ENCODE results near the gene TEX54. TPM values are rescaled to one million over a fixed set of nuclear protein-coding genes. Genes with fewer than 3 reads are reported as not detected.
A peak's percentile ranks its signal among the peaks of the same experiment; 100 is the strongest.
"Not testable (repeated sequence)": the region's sequence is repeated elsewhere in the genome, so short reads cannot be mapped to it uniquely, and the experiment has no call there.

Gene TEX54
- total RNA-seq, 1 donor from 2014 or later: not detected

DNA sequence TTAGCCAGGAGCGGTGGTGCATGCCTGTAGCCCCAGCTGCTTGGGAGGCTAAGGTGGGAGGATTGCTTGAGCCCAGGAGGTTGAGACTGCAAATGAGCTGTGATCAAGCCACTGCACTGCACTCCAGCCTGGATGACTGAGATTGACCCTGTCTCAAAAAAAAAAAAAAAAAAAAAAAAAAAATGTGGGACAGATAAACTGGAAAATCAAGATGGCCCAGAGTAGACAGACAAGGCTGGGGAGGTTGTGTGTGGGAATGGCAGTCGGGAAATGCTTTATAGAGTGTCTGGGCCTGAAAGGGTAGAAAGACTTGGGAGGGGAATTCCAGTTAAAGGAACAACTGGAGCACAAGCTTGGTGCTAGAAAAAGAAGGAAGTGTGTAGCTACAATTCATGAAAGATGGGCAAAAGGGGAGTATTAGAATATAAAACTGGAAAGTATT lies 24.9 kb upstream of the TEX54 start:
- intact Hi-C loops (cut with DNase I): loop anchor here (2.0 to 5.0 kb wide), 2 partner anchors 23 to 130 kb away; partner anchors contain the start of genes HNRNPUL2, SLC3A2 and TTC9C
- no peak for DNase-seq (ENCODE audit: low spot score)

DNA sequence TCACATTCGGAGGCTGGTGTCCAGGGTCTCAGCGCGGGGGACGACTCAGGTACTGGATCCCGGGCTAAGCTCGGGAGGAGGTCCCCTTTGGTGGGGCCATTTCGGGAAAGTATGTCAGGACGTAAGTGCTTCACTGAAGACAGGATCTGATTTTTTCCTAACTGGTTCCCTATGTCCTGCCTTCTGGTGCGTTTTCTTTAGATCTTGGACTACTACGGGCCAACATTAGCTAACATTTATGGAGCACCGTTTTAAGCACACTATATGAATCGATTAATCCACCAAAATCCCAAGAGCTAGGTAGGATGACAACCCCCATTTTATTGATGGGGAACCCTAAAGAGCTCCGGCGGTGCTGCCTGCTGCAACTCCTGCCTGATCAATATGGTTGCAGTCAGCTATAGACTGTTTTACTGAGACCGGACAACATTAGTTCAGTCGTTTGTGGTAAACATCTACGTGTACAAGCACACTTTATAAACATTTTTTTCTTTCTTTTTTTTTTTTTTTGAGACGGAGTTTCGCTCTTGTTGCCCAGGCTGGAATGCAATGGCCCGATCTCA lies 23.8 kb upstream of the TEX54 start:
- intact Hi-C loops (cut with DNase I): loop anchor here (2.0 to 5.0 kb wide), 2 partner anchors 24 to 129 kb away; partner anchors contain the start of genes HNRNPUL2, SLC3A2 and TTC9C

DNA sequence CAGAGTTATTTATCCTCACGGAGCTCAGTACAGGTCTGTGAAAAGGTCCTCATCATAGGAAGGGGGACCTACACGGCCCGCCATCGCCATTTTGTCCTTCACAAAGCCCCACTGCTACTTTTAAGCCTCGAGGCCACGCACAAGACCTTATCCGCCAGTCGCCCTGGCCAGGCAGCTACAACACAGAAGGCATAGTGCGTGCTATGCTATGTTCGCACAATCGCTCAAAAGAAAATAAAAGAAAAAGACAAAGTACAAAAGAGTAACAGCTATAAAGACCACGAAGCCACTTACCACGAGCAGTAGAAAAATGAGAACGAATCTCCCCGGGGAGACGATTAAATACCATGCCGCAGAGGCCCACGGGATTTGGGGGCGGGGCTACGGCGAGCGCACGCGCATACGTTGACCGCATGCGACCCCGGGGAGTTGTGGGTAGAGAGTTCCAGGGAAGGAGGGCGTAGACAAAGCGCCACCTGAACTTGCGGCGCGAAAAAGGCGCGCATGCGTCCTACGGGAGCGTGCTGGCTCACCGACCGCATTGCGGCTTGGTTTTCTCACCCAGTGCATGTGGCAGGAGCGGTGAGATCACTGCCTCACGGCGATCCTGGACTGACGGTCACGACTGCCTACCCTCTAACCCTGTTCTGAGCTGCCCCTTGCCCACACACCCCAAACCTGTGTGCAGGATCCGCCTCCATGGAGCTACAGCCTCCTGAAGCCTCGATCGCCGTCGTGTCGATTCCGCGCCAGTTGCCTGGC lies 23.1 kb upstream of the TEX54 start:
- intact Hi-C loops (cut with DNase I): loop anchor here (2.0 to 5.0 kb wide), 2 partner anchors 25 to 128 kb away; partner anchors contain the start of genes HNRNPUL2, SLC3A2 and TTC9C
- peak; percentile 98 for DNase-seq (ENCODE audit: low spot score)

More for the DNA sequence above, 23.8 kb upstream of the TEX54 start:
- no peak for DNase-seq (ENCODE audit: low spot score)

DNA sequence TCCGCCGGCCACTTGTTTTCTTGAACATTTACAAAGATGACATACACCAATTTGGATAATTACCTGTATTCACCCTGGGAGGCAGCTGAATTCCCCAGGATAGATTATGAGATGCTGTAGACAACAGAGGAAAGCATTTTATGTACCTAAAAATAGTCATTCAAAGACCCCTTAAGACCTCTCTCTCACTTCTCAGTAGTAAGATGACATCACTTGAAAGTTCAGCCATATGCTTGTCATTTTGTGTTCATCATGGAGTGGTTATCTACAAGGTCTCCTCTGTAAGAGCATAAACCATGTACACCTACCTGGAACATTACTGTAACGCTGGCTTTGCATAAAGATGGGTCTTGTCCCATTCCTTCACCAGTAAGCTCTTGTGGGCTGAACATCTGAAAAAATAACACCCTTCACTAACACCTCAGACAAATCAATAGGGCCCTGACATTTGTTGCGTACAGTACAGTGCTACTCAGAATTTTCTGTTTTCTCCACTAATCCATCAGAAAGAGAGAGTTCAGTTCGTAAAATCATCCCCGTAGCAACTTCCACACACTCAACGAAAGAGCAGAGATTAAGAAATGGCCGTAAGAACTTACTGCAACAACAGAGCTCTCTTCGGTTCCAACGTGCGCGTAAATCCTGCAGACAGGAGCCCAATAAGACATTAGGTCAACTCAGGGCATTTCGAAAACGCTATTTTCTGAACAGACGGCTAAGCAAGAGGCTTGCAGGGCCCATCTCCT lies 22.4 kb upstream of the TEX54 start:
- intact Hi-C loops (cut with DNase I): loop anchor here (1.0 to 5.0 kb wide), 2 partner anchors 13 to 128 kb away; partner anchors contain the start of genes HNRNPUL2 and TTC9C
- DNase-seq (ENCODE audit: low spot score): no peak

DNA sequence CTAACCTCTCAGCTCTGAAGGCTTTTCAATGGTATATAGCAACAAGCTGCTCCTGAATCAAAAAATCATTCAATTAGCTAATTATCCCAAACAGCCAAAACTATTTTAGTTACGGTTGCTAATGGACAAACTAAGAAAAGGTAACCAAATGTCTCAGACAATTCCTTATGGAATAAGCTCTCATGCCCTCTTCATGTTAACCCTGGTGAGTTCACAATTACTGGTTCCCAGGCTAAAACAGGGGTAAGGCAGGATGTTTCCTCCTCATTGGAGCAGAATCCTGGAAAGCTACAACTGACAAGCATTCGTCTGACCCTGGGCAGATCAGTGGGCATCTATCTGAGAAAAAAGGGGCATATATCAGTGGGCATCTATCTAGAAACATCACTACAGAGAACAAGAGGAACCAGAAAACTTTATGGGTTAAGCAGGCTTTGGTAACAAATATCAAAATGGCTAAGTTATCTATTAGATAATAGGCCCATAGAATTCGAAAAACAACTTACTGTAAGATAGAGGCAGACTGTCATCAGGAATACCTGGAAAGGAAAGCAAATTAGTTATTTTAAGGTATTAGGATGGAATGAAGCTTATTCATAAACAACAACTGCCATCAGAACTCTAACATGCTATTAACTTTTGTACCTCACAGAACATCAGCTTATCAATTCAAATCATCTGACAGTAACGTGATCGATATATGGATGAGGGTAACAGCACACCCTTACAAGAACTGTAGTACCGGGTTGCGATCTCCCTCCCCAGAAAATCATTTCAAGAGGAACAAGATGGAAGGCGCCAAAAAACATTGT lies 21.6 kb upstream of the TEX54 start:
- no peak for DNase-seq (ENCODE audit: low spot score)
- intact Hi-C loops (cut with DNase I): loop anchor here (1.0 kb wide), 1 partner anchor 12 kb away; no protein-coding TSS in a partner anchor

DNA sequence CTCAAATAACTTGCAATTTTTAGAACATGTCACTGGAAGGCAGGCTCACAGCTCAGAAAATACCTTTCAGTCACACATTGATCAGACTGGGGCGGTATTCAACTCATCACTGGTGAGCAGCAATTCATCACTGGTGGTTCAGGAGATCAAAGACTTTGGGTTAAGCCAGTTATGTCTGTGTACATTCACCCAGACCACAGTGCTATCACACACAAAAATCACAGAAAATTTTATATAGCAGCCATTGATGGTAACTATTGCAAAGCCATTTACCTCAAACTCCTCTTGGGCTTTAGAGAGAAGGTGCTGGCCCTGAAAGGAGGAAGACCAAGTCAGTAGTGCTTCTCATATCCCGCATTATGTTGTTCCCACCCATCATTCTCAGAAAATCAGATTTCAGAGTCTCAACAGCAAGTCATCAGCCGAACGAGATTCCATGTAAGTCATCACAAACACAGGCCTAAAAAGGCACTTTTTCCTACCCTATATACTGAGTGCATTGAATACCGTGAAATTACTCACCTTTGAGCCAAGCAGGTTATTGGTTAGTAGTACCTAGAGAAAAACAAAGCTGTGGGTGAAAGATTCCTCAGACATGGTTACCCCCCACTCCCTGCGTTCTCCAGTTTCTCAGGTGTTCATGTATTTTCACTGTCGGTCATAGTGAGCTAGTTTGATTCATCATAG lies 20.8 kb upstream of the TEX54 start:
- DNase-seq (ENCODE audit: low spot score): no peak
- intact Hi-C loops (cut with DNase I): no loop called here

DNA sequence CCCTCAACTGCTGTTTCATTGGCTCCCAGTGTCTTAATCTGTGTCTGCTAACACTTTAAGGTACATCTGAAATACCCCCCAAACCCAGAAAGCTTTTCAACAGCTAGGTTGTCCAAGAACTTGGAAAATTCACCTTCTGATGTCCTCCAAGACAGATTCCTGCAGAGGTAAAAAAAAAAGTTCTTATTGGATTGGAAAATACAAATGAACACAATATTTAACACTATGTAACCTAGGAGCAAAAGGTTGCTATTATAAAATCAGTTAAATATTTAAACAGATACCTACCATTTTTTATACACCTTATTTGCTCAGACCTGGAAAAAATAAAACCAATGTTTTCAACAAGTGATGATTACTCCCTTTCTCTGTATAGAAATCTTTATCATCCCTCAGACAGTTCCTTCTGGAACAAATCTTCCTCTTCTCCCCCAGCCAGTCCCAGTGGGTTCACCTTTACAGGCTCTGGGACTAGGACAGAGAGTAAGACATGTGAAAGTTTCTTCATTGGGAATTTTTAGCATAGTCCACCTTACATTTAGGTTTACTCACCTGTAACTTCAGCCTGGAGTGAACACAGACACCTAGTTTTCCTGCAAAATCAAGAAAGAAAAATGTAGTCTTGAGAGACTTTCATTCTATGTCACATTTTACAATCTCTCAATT lies 20.0 kb upstream of the TEX54 start:
- no peak for DNase-seq (ENCODE audit: low spot score)
- intact Hi-C loops (cut with DNase I): no loop called here

DNA sequence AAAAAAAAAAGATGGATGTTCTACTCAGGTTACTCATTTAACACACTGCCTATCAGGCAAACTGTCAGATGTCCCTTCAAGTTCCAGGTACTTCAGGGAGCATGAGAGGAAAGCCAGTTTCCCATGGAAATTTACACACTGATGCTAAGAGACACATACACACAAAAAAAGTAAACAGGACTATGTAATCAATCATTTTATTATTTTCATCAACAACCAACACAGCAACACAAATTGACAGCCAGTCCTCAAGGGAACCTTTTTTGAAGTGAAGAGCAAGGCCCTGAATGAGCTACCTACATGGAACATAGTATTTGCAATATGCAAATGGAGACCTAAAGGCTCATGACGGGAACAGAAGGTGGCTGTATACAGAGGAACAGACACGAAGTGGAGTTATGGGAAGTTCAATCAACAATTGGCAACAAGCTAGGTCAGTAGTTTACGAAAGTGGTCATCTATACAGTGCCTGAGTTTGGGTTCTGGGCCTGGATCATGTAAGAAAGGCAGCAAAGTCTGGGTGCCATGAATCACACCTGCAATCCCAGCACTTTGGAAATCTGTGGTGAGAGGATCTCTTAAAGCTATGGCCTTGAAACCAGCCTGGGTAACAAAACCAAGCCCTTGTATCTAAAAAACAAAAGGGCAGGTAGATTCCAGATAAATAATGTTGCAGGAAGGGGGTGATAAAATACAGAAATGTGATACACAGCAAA lies 19.3 kb upstream of the TEX54 start:
- no peak for DNase-seq (ENCODE audit: low spot score)
- intact Hi-C loops (cut with DNase I): no loop called here

DNA sequence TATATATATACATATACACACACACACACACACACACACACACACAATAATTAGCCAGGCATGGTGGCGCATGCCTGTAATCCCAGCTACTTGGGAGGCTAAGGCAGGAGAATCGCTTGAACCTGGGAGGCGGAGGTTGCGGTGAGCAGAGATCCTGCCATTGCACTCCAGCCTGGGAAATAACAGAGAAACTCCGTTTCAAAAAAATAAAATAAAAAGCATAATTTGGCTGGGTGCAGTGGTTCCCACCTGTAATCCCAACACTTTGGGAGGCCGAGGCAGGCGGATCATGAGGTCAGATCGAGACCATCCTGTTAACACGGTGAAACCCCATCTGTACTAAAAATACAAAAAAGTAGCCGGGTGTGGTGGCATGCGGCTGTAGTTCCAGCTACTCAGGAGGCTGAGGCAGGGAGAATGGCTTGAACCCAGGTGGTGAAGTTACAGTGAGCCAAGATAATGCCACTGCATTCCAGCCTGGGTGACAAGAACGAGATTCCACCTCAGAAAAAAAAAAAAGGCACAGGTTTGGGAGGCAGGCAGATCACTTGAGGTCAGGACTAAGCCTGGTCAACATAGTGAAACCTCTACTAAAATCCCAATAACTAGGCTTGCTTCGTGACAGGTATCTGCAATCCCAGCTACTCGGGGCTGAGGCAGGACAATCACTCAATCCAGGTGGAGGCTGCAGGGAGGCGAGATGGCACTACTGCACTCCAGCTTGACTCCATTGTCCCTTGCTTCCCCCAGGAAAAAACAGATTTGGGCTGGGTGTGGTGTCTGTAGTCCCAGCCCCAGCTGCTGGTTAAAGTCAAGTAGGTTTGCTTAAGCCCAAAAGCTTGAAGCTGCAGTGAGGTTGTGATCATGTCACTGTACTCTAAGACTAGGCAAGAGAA lies 18.5 kb upstream of the TEX54 start:
- intact Hi-C loops (cut with DNase I): no loop called here
- DNase-seq (ENCODE audit: low spot score): no peak

DNA sequence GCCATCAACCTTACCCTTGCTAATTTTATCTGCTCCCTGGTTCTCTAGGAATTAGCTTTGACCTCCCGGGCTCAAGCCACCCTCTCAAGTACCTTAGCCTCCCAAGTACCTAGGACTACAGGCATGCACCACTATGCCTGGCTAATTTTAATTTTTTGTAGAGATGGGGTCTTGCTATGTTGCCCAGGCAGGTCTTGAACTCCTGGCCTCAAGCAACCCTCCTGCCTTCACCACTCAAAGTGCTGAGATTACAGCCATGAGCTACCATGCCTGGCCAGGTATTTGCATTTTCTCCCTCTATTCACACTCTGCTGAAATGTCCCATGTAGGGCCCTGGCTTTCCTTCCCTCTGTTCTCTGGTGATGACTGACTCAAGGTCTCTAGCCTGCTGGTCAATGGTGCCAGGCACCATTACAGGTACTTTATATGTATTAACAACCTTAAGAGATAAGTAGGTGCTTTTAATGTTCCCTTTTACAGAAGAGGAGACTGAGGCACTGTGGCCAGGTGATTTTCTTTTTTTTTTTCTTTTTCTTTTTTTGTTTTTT lies 15.2 kb upstream of the TEX54 start:
- intact Hi-C loops (cut with DNase I): no loop called here
- DNase-seq (ENCODE audit: low spot score): no peak

DNA sequence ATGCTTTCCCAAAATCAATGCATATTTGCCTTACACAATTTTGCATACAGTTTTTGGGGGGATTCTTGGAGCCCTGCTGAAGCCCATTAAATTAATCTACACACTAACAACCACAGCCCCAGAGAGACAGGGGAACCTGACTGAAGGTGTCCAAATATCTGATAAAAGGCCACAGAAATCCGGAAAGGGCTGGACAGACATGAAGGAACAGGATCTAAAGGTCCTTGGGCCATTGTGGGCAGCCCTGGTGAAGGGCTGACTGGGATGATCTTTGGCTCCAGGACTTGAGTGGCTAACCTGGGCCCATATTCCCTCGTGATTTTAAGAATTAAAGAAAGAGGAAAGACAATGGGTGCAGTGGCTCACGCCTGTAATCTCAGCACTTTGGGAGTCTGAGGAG lies 13.5 kb upstream of the TEX54 start:
- DNase-seq (ENCODE audit: low spot score): no peak
- intact Hi-C loops (cut with DNase I): no loop called here

DNA sequence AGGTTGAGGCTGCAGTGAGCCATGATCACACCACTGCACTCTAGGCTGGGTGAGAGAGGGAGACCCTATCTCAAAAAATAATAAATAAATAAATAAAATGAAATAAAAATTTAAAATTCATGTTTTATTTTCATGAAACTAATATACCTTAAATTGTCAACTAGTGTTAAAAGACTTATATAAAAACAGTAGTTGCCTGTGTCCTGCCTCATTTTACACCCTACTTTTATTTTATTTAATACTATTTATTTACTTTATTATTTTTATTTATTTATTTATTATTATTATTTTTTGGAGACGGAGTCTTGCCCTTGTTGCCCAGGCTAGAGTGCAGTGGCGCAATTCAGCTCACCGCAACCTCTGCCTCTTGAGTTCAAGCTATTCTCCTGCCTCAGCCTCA lies 11.5 kb upstream of the TEX54 start:
- no peak for DNase-seq (ENCODE audit: low spot score)
- intact Hi-C loops (cut with DNase I): no loop called here

DNA sequence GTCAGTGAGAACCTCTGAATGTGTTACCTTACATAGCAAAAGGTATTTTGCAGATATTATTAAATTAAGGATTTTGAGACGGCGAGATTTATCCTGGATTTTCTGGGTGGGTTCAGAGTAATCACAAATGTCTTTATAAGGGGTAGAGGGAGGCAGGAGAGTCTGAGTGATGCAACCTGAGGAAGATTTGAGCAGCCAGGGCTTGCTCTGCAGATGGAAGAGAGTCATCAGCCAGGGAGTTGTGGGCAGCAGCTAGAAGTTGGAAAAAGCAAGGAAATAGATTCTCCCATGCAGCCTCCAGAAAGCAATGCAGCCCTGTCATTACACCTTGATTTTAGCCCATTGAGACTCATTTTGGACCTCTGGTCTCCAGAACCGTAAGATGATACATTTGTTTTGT lies 10.8 kb upstream of the TEX54 start:
- intact Hi-C loops (cut with DNase I): no loop called here

DNA sequence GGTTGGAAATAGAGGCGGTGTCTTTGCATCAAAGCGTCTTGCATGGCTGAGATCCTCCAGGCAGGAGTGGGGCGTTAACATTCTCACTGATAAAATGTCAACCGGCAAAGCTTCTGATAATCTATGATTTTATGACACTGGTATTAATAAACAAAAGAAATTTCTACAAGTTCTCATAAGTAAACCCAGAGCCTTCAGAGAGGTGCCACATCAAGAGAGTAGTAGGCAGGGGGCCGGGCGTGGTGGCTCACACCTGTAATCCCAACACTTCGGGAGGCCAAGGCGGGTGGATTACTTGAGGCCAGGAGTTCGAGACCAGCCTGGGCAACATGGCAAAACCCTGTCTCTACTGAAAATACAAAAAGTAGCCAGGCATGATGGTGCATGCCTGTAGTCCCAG lies 10.2 kb upstream of the TEX54 start:
- not testable (repeated sequence) for DNase-seq (ENCODE audit: low spot score)
- intact Hi-C loops (cut with DNase I): loop anchor here (1.0 kb wide), 1 partner anchor 11 kb away; no protein-coding TSS in a partner anchor

More for the DNA sequence above, 10.8 kb upstream of the TEX54 start:
- DNase-seq (ENCODE audit: low spot score): no peak

DNA sequence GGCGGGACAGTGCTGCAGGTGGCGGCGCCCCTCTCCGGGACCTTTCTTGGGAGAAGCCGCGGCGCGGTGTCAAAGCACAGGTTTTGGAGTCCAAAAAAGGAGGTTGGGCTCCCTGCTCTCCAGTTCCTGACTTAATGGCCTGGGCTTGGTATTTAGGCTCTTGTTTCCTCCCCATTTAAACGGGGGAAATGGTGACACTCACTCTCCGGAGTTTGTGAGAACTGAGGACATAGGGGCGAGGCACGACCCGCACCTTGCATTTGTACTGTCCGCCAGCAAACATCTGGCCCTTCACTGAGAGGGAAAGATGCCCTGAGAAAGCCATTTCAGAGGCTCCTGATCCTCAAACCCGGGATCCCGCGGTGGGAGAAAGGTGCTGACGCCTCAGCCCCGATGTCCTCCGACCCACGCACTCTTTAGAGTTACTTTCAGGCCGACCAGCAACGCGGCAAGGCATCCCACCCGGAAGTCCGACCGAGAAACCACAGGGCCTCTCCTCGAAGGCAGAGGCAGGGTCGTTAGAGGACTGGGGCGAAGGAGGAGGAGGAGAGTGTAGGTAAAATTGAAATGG lies 9.6 kb upstream of the TEX54 start:
- intact Hi-C loops (cut with DNase I): loop anchor here (1.0 kb wide), 1 partner anchor 12 kb away; no protein-coding TSS in a partner anchor

More for the DNA sequence above, 9.6 kb upstream of the TEX54 start:
- DNase-seq (ENCODE audit: low spot score): no peak

All from cardiac septum (tissue), 1 donor.